Keratinocyte (primary cell): Measurements from ENCODE around the gene KIAA0586.

Source experiments
- EZH2 ChIP-seq: IDR thresholded peaks from one replicate; pipeline ENCODE4 v1.6.1; 2012; ENCODE audit warnings: inconsistent platforms, mild to moderate bottlenecking, low read length, moderate library complexity
- TF ChIP-seq, protein P1 (sequence below), 3 experiments: IDR thresholded peaks in 1 of 3; conservative IDR thresholded peaks in 1 of 3; optimal IDR thresholded peaks in 1 of 3; 2 replicates in 2 of 3; 3 replicates in 1 of 3; pipeline versions ENCODE3 to v1.5.1; 2011; ENCODE audit warnings: low read length in 3 of 3, mild to moderate bottlenecking in 3 of 3, moderate library complexity in 2 of 3, control low read depth in 1 of 3, inconsistent platforms in 1 of 3; ENCODE audit not compliant: insufficient read depth in 2 of 3; ENCODE audit errors: extremely low read depth in 1 of 3

DNA sequence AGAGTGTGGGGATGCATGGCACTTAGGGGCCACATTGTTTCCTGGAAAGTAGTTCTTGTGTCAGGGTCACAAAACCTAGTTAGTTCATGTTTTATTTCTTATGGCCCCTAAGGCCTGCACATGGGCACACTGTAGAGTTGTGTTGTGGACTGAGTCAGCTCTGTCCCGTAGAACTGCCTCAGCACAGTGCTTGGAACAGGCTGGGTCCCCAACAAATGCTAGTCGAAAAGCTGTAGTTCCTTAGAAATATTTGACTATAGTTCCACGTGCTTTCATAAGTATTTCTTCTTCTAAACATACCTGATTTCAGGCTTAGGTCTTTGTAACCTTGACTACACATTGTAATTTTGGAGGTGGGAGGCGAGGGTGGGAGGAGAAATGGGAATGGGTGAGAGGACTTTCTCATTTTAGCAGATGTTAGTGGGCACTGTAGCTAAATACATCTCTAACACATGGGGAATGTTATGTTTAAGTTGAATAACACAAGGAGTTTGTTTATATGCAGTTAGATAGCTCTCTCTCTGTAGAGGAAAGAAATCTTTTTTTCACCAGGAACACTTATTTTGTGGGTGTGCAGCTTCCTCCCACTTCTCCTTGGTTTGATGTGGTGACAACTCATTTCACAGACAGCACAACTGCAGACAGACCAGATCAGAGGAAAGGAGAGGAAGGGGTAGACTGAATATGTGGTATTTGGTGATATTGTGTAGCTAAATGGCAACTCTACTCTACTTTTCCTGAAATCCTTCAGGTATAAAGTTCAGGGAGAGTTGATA lies 170.7 kb downstream of the KIAA0586 start:
- TF ChIP-seq, protein P1, sequence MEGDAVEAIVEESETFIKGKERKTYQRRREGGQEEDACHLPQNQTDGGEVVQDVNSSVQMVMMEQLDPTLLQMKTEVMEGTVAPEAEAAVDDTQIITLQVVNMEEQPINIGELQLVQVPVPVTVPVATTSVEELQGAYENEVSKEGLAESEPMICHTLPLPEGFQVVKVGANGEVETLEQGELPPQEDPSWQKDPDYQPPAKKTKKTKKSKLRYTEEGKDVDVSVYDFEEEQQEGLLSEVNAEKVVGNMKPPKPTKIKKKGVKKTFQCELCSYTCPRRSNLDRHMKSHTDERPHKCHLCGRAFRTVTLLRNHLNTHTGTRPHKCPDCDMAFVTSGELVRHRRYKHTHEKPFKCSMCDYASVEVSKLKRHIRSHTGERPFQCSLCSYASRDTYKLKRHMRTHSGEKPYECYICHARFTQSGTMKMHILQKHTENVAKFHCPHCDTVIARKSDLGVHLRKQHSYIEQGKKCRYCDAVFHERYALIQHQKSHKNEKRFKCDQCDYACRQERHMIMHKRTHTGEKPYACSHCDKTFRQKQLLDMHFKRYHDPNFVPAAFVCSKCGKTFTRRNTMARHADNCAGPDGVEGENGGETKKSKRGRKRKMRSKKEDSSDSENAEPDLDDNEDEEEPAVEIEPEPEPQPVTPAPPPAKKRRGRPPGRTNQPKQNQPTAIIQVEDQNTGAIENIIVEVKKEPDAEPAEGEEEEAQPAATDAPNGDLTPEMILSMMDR (optimal IDR thresholded peaks at IDR 0.05 in 1 of 3, IDR thresholded peaks at IDR 0.05 in 1 of 3, conservative IDR thresholded peaks at IDR 0.05 in 1 of 3; ENCODE audit: extremely low read depth in 1 of 3, insufficient read depth in 2 of 3, low read length in 3 of 3): no peak
- no peak for TF ChIP-seq EZH2
